ENCODE measurements around the gene USP47.

DNA sequence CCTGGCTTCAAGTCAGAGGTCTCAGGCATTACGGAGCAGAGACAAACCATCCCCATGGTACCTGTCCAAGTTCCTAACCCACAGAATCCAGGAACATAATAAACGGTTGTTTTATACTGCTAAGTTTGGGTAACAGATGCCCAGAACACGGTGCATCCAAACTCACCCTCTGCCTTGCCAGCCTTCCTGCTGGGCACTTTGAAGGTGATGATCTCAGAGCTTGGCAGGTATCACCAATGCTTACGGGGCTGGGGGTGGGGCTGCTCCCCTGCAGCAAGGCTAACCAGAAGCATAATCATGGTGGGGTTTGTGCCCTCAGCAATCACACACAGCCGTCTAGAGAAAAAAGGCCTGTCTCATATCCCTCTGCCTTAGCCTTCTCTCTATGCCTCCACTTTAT lies 139.6 kb downstream of the USP47 start:
- TF ChIP-seq, protein P1, sequence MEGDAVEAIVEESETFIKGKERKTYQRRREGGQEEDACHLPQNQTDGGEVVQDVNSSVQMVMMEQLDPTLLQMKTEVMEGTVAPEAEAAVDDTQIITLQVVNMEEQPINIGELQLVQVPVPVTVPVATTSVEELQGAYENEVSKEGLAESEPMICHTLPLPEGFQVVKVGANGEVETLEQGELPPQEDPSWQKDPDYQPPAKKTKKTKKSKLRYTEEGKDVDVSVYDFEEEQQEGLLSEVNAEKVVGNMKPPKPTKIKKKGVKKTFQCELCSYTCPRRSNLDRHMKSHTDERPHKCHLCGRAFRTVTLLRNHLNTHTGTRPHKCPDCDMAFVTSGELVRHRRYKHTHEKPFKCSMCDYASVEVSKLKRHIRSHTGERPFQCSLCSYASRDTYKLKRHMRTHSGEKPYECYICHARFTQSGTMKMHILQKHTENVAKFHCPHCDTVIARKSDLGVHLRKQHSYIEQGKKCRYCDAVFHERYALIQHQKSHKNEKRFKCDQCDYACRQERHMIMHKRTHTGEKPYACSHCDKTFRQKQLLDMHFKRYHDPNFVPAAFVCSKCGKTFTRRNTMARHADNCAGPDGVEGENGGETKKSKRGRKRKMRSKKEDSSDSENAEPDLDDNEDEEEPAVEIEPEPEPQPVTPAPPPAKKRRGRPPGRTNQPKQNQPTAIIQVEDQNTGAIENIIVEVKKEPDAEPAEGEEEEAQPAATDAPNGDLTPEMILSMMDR (IDR thresholded peaks at IDR 0.05): no peak
- no peak for TF ChIP-seq ZFX (IDR thresholded peaks at IDR 0.05; ENCODE audit: borderline replicate concordance)

Data from 22Rv1 (cell line).